D721Med (cell line): ENCODE measurements around the gene OPN1LW.
A peak's percentile ranks its signal among the peaks of the same experiment; 100 is the strongest.

Experiments used
- DNase-seq: peaks from one replicate; pipeline ENCODE4 v3.0.0; 2011; ENCODE audit warnings: low spot score; ENCODE audit not compliant: insufficient read length
- FAIRE-seq: peaks from 2 replicates; lab custom pipeline; 2011; peaks lifted over from hg19 to GRCh38; lab: Jason Lieb, UNC
- CTCF ChIP-seq: IDR thresholded peaks from 2 replicates; pipeline ENCODE4 v1.5.1; 2012; ENCODE audit warnings: mild to moderate bottlenecking, control low read depth; ENCODE audit not compliant: insufficient read depth; ENCODE audit errors: missing control alignments

OPN1LW gene

GRCh38 chrX:154135458-154136229, 8.4 kb upstream of the OPN1LW start:
- TF ChIP-seq CTCF, result no peak
- DNase-seq (no peak), FAIRE-seq (no peak)

- TF ChIP-seq CTCF, result peak; percentile 50
- DNase-seq (peak; percentile 57), FAIRE-seq (no peak)
These were observed 7.3 kb upstream of the OPN1LW start for GRCh38 chrX:154136627-154137161.

- no peak for TF ChIP-seq CTCF
- FAIRE-seq (no peak), DNase-seq (no peak)
These were observed 5.2 kb upstream of the OPN1LW start for GRCh38 chrX:154138857-154139256.

GRCh38 chrX:154140206-154140605, 3.8 kb upstream of the OPN1LW start:
- FAIRE-seq, result no peak
- TF ChIP-seq CTCF, result no peak
- DNase-seq, result no peak

- no peak for TF ChIP-seq CTCF
- DNase-seq, result no peak
- no peak for FAIRE-seq
These were observed 3.3 kb upstream of the OPN1LW start for GRCh38 chrX:154140742-154141141.

GRCh38 chrX:154142386-154142785, 1.7 kb upstream of the OPN1LW start:
- no peak for DNase-seq
- TF ChIP-seq CTCF, result no peak
- FAIRE-seq, result no peak
